ENCODE results near the gene TUFM.
"Not testable (repeated sequence)": the region's sequence is repeated elsewhere in the genome, so short reads cannot be mapped to it uniquely, and the experiment has no call there.

TUFM gene

GRCh38 chr16:28875134-28876018, 29.2 kb upstream of the TUFM start:
- DNase-seq (ENCODE audit: extremely low read depth in 1 of 2, low read depth in 1 of 2): no peak

GRCh38 chr16:28874406-28874805, 28.3 kb upstream of the TUFM start:
- no peak for DNase-seq (ENCODE audit: extremely low read depth in 1 of 2, low read depth in 1 of 2)

- peak in 1 of 2 donors; percentile 29 for DNase-seq (ENCODE audit: extremely low read depth in 1 of 2, low read depth in 1 of 2)
Measured at GRCh38 chr16:28873543-28874201, 27.5 kb upstream of the TUFM start.

- DNase-seq (ENCODE audit: extremely low read depth in 1 of 2, low read depth in 1 of 2): no peak
Measured at GRCh38 chr16:28872952-28873351, 26.8 kb upstream of the TUFM start.

GRCh38 chr16:28869201-28869600, 23.1 kb upstream of the TUFM start:
- no peak for DNase-seq (ENCODE audit: extremely low read depth in 1 of 2, low read depth in 1 of 2)

GRCh38 chr16:28867646-28868045, 21.5 kb upstream of the TUFM start:
- DNase-seq (ENCODE audit: extremely low read depth in 1 of 2, low read depth in 1 of 2): not testable (repeated sequence)

- DNase-seq (ENCODE audit: extremely low read depth in 1 of 2, low read depth in 1 of 2): no peak
Measured at GRCh38 chr16:28867241-28867640, 21.1 kb upstream of the TUFM start.

GRCh38 chr16:28866454-28866804, 20.3 kb upstream of the TUFM start:
- no peak for DNase-seq (ENCODE audit: extremely low read depth in 1 of 2, low read depth in 1 of 2)

GRCh38 chr16:28865722-28866453, 19.7 kb upstream of the TUFM start:
- no peak for DNase-seq (ENCODE audit: extremely low read depth in 1 of 2, low read depth in 1 of 2)

GRCh38 chr16:28865001-28865688, 19.0 kb upstream of the TUFM start:
- DNase-seq (ENCODE audit: extremely low read depth in 1 of 2, low read depth in 1 of 2): no peak

GRCh38 chr16:28863929-28864793, 18.0 kb upstream of the TUFM start:
- DNase-seq (ENCODE audit: extremely low read depth in 1 of 2, low read depth in 1 of 2): no peak

- DNase-seq (ENCODE audit: extremely low read depth in 1 of 2, low read depth in 1 of 2): no peak
Measured at GRCh38 chr16:28859326-28859725, 13.2 kb upstream of the TUFM start.

- no peak for DNase-seq (ENCODE audit: extremely low read depth in 1 of 2, low read depth in 1 of 2)
Measured at GRCh38 chr16:28858421-28858820, 12.3 kb upstream of the TUFM start.

- DNase-seq (ENCODE audit: extremely low read depth in 1 of 2, low read depth in 1 of 2): no peak
Measured at GRCh38 chr16:28846933-28847273, 755 bp upstream of the TUFM start.

GRCh38 chr16:28845761-28846079, 428 bp downstream of the TUFM start:
- DNase-seq (ENCODE audit: extremely low read depth in 1 of 2, low read depth in 1 of 2): no peak

GRCh38 chr16:28845293-28845692, 855 bp downstream of the TUFM start:
- DNase-seq (ENCODE audit: extremely low read depth in 1 of 2, low read depth in 1 of 2): no peak

GRCh38 chr16:28844226-28844885, 1.8 kb downstream of the TUFM start:
- DNase-seq (ENCODE audit: extremely low read depth in 1 of 2, low read depth in 1 of 2): no peak

- DNase-seq (ENCODE audit: extremely low read depth in 1 of 2, low read depth in 1 of 2): no peak
Measured at GRCh38 chr16:28843766-28844165, 2.4 kb downstream of the TUFM start.

- DNase-seq (ENCODE audit: extremely low read depth in 1 of 2, low read depth in 1 of 2): no peak
Measured at GRCh38 chr16:28842696-28843095, 3.5 kb downstream of the TUFM start.

- DNase-seq (ENCODE audit: extremely low read depth in 1 of 2, low read depth in 1 of 2): no peak
Measured at GRCh38 chr16:28839899-28840298, 6.2 kb downstream of the TUFM start.
